Astrocyte of the spinal cord (primary cell): Measurements from ENCODE around the gene RIPPLY3.
"Not testable (repeated sequence)": the region's sequence is repeated elsewhere in the genome, so short reads cannot be mapped to it uniquely, and the experiment has no call there.

Experiments
- DNase-seq: peaks from one replicate; pipeline ENCODE4 v3.0.0; 2011; ENCODE audit warnings: low read depth, low spot score
- H3K4me3 ChIP-seq: 2 replicates; pipeline ENCODE4 v1.5.1; 2011; ENCODE audit warnings: low read depth, mild to moderate bottlenecking, low read length, moderate library complexity
- CTCF ChIP-seq: IDR thresholded peaks from 2 replicates; pipeline ENCODE4 v1.5.1; 2012; ENCODE audit warnings: low read depth, mild to moderate bottlenecking, low read length, inconsistent platforms
- in situ Hi-C: cut with HindIII; loops from 2 replicates; pipeline ENCODE4 v1.10.0; 2017; ENCODE audit warnings: low sequenced_read_pairs

Gene RIPPLY3

GRCh38 chr21:36990508-36991205 is 15.8 kb upstream of the RIPPLY3 start:
- peak overlapping the region; percentile 24 for H3K4me3 ChIP-seq
- no peak for DNase-seq
- TF ChIP-seq CTCF: peak; percentile 3
- in situ Hi-C loops: no loop called here

- H3K4me3 ChIP-seq: no peak overlapping the region
- no peak for TF ChIP-seq CTCF
- DNase-seq: no peak
- in situ Hi-C loops: no loop called here
Observed at GRCh38 chr21:36992671-36993070, 13.8 kb upstream of the RIPPLY3 start.

- in situ Hi-C loops: no loop called here
- TF ChIP-seq CTCF: no peak
- DNase-seq: no peak
- H3K4me3 ChIP-seq: peak overlapping the region; percentile 15
Observed at GRCh38 chr21:36994501-36995158, 11.9 kb upstream of the RIPPLY3 start.

- in situ Hi-C loops, DNase-seq, H3K4me3 ChIP-seq: not testable (repeated sequence)
Observed at GRCh38 chr21:36995285-36995684, 11.2 kb upstream of the RIPPLY3 start.

GRCh38 chr21:36999131-36999898 is 7.2 kb upstream of the RIPPLY3 start:
- DNase-seq: no peak
- no peak overlapping the region for H3K4me3 ChIP-seq
- in situ Hi-C loops: no loop called here
- no peak for TF ChIP-seq CTCF

GRCh38 chr21:37000381-37000780 is 6.1 kb upstream of the RIPPLY3 start:
- in situ Hi-C loops: no loop called here
- no peak overlapping the region for H3K4me3 ChIP-seq
- no peak for DNase-seq
- peak; percentile 5 for TF ChIP-seq CTCF

GRCh38 chr21:37001441-37001840 is 5.1 kb upstream of the RIPPLY3 start:
- TF ChIP-seq CTCF: no peak
- no peak for DNase-seq
- H3K4me3 ChIP-seq: no peak overlapping the region
- in situ Hi-C loops: no loop called here

GRCh38 chr21:37002851-37003250 is 3.7 kb upstream of the RIPPLY3 start:
- DNase-seq, in situ Hi-C loops, H3K4me3 ChIP-seq: not testable (repeated sequence)

GRCh38 chr21:37003917-37004316 is 2.6 kb upstream of the RIPPLY3 start:
- in situ Hi-C loops, DNase-seq, H3K4me3 ChIP-seq: not testable (repeated sequence)
